Dermis blood vessel endothelial cell (primary cell): ENCODE data around the gene UQCC2. TPM values are rescaled to one million over a fixed set of nuclear protein-coding genes. Genes with fewer than 3 reads are reported as not detected.

Experiments used
- total RNA-seq: library from RNA; depleted of rRNA; stranded (reverse); fragments of >200 nt; gene quantifications from 2 replicates; pipeline ENCODE4 v1.2.3, GENCODE V29; 2014

Gene UQCC2
- total RNA-seq, 1 donor from 2014 or later: 12.3 TPM

Other genes starting within 250 kb of the UQCC2 start
- 23.5 and 24.3 TPM in 2 replicates for gene BAK1, start 131.4 kb downstream of the UQCC2 start, total RNA-seq
- gene ITPR3, start 90.4 kb downstream of the UQCC2 start, total RNA-seq: 26.9 and 42.0 TPM in 2 replicates
- gene IP6K3, start 35.2 kb upstream of the UQCC2 start, total RNA-seq: under 0.01 and 0.05 TPM in 2 replicates
- gene LEMD2, start 77.4 kb upstream of the UQCC2 start, total RNA-seq: 53.8 and 58.5 TPM in 2 replicates
- not detected in 2 replicates for gene MLN, start 92.3 kb upstream of the UQCC2 start, total RNA-seq